Articular chondrocyte of knee joint (primary cell): ENCODE measurements around the gene SSNA1. TPM values are rescaled to one million over a fixed set of nuclear protein-coding genes. Genes with fewer than 3 reads are reported as not detected.

Experiments used
- small RNA-seq: library from RNA; depleted of rRNA; stranded (forward); fragments of <200 nt; gene quantifications from one replicate; pipeline ENCODE3, GENCODE V24; 2012
- total RNA-seq: library from RNA; depleted of rRNA; stranded (reverse); fragments of >200 nt; gene quantifications from 2 replicates; pipeline ENCODE4 v1.2.3, GENCODE V29; 2012

The SSNA1 gene
- 41.7 and 44.6 TPM in 2 replicates for total RNA-seq

GRCh38 chr9:137188490-137189296, at the start of gene SSNA1, which contains the start of gene ANAPC2:
SSNA1 (plus strand) TSS chr9:137188676; CDS start chr9:137188727, 51 bp downstream.
ANAPC2 (minus strand) TSS chr9:137188560; CDS start chr9:137188532, 28 bp downstream.

GRCh38 chr9:137138722-137139467, 49.6 kb upstream of the SSNA1 start, which contains the start of gene GRIN1:
GRIN1 (plus strand) TSS chr9:137139154; CDS start chr9:137139487, 333 bp downstream.

GRCh38 chr9:137169896-137170358, 18.5 kb upstream of the SSNA1 start, which contains the start of gene LRRC26:
LRRC26 (minus strand) TSS chr9:137170051; CDS start chr9:137169943, 108 bp downstream.

GRCh38 chr9:137200311-137201204, 12.1 kb downstream of the SSNA1 start, which contains the start of gene TPRN:
TPRN (minus strand) TSS chr9:137200741; CDS start chr9:137200711, 30 bp downstream.

GRCh38 chr9:137205126-137206069, 16.9 kb downstream of the SSNA1 start, which contains the start of the genes NDOR1 and TMEM203:
NDOR1 (plus strand) TSS chr9:137205700; CDS start chr9:137205778, 78 bp downstream.
TMEM203 (minus strand) TSS chr9:137205648; CDS start chr9:137205414, 234 bp downstream.

GRCh38 chr9:137222190-137223077, 34.0 kb downstream of the SSNA1 start, which contains the start of gene RNF208:
RNF208 (minus strand) TSS chr9:137222240; CDS start chr9:137221212, 1,028 bp downstream.

GRCh38 chr9:137224830-137225694, 36.6 kb downstream of the SSNA1 start, which contains the start of gene CYSRT1:
CYSRT1 (plus strand) TSS chr9:137225174; CDS start chr9:137225622, 448 bp downstream.

GRCh38 chr9:137227054-137227852, 38.8 kb downstream of the SSNA1 start, which contains the start of gene RNF224:
RNF224 (plus strand) TSS chr9:137227502; CDS start chr9:137228336, 834 bp downstream.

GRCh38 chr9:137230705-137231371, 42.4 kb downstream of the SSNA1 start, which contains the start of gene SLC34A3:
SLC34A3 (plus strand) TSS chr9:137230901; CDS start chr9:137231703, 802 bp downstream.

Small RNA genes lying within 50 kb of the gene (small RNA-seq; reads per million reads assigned to genes)
- not detected for gene MIR3621

Other genes with a start within 250 kb of the SSNA1 start
- gene FBXW5, start 243.9 kb upstream of the SSNA1 start, total RNA-seq: 109 and 113 TPM in 2 replicates
- gene C8G, start 243.4 kb upstream of the SSNA1 start, total RNA-seq: 0.39 and 0.54 TPM in 2 replicates
- not detected in 2 replicates for gene LCN12, start 236.4 kb upstream of the SSNA1 start, total RNA-seq
- gene PTGDS, start 211.2 kb upstream of the SSNA1 start, total RNA-seq: 0.65 and 5.1 TPM in 2 replicates
- gene LCNL1, start 205.7 kb upstream of the SSNA1 start, total RNA-seq: 0.11 and 0.65 TPM in 2 replicates
- 12.1 and 12.8 TPM in 2 replicates for gene PAXX, start 196.3 kb upstream of the SSNA1 start, total RNA-seq
- gene CLIC3, start 192.1 kb upstream of the SSNA1 start, total RNA-seq: 16.0 and 16.6 TPM in 2 replicates
- gene ABCA2, start 160.4 kb upstream of the SSNA1 start, total RNA-seq: 16.3 and 17.5 TPM in 2 replicates
- gene FUT7, start 156.6 kb upstream of the SSNA1 start, total RNA-seq: not detected in 2 replicates
- 20.0 and 20.1 TPM in 2 replicates for gene NPDC1, start 142.5 kb upstream of the SSNA1 start, total RNA-seq
- not detected in 2 replicates for gene ENTPD2, start 134.6 kb upstream of the SSNA1 start, total RNA-seq
- gene SAPCD2, start 118.1 kb upstream of the SSNA1 start, total RNA-seq: 2.9 and 4.0 TPM in 2 replicates
- gene UAP1L1, start 111.2 kb upstream of the SSNA1 start, total RNA-seq: 15.6 and 22.1 TPM in 2 replicates
- 60.6 and 60.9 TPM in 2 replicates for gene MAN1B1, start 101.7 kb upstream of the SSNA1 start, total RNA-seq
- gene DPP7, start 73.9 kb upstream of the SSNA1 start, total RNA-seq: 66.0 and 68.3 TPM in 2 replicates
- under 0.01 TPM in 1 of 2 replicates, not detected in the other for gene GRIN1, start 49.5 kb upstream of the SSNA1 start, total RNA-seq
- not detected in 2 replicates for gene LRRC26, start 18.6 kb upstream of the SSNA1 start, total RNA-seq
- gene TMEM210, start 16.6 kb upstream of the SSNA1 start, total RNA-seq: not detected in 2 replicates
- 21.9 and 24.7 TPM in 2 replicates for gene ANAPC2, start 116 bp upstream of the SSNA1 start, total RNA-seq
- 5.4 and 6.1 TPM in 2 replicates for gene TPRN, start 12.1 kb downstream of the SSNA1 start, total RNA-seq
- 29.0 and 29.4 TPM in 2 replicates for gene TMEM203, start 17.0 kb downstream of the SSNA1 start, total RNA-seq
- 4.0 and 4.1 TPM in 2 replicates for gene NDOR1, start 17.0 kb downstream of the SSNA1 start, total RNA-seq
- 0.39 TPM in 1 of 2 replicates, not detected in the other for gene RNF208, start 33.6 kb downstream of the SSNA1 start, total RNA-seq
- 0.52 and 0.76 TPM in 2 replicates for gene CYSRT1, start 36.5 kb downstream of the SSNA1 start, total RNA-seq
- gene RNF224, start 38.8 kb downstream of the SSNA1 start, total RNA-seq: not detected in 2 replicates
- gene SLC34A3, start 42.2 kb downstream of the SSNA1 start, total RNA-seq: not detected in 2 replicates
- 114 and 130 TPM in 2 replicates for gene TUBB4B, start 52.6 kb downstream of the SSNA1 start, total RNA-seq
- not detected in 2 replicates for gene STPG3, start 62.6 kb downstream of the SSNA1 start, total RNA-seq
- 37.6 and 40.1 TPM in 2 replicates for gene NELFB, start 66.7 kb downstream of the SSNA1 start, total RNA-seq
- 8.6 and 13.4 TPM in 2 replicates for gene TOR4A, start 89.0 kb downstream of the SSNA1 start, total RNA-seq
- 0.13 and 0.22 TPM in 2 replicates for gene NRARP, start 113.6 kb downstream of the SSNA1 start, total RNA-seq
- gene EXD3, start 234.5 kb downstream of the SSNA1 start, total RNA-seq: 6.3 and 7.6 TPM in 2 replicates
- 0.39 and 0.65 TPM in 2 replicates for gene NOXA1, start 234.7 kb downstream of the SSNA1 start, total RNA-seq